Esophagus squamous epithelium (tissue), 4 donors: ENCODE results near the gene SLC24A5.

Source experiments
- POLR2A ChIP-seq, 4 donors: fragments of 450-650 bp; IDR thresholded peaks; one replicate each; pipeline ENCODE4 v1.6.1; 2017; ENCODE audit warnings: antibody characterized with exemption in 4 of 4, mild to moderate bottlenecking in 4 of 4, moderate library complexity in 3 of 4
- TF ChIP-seq, protein P1 (sequence below), 6 experiments: fragments of 450-650 bp in 4 of 6; fragments of 200-600 bp in 2 of 6; sonication (generic) in 2 of 6; IDR thresholded peaks; one replicate each; pipeline ENCODE4 v1.5.1; 2016 to 2019; ENCODE audit warnings: antibody characterized with exemption in 6 of 6, mild to moderate bottlenecking in 4 of 6, moderate library complexity in 4 of 6

DNA sequence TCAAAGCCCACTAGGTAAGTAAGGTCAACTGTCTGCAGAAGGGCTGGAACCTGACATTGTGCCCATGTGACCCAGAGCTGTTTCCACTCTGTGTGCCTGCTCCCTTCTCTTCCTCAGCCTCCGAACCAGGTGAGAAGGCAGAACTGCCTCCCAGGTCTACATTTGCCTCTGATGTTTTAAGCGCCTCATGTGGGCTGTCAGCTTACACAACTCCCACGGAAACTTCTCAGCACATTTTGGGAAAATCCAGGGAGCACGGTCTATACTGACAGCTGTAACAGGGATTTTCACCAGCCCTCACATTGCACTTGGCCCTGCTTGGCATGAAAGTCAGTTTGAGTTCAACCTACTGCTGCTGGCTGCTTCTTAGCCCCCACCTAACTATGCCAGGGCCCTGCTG lies 46.9 kb upstream of the SLC24A5 start:
- no peak for TF ChIP-seq POLR2A (IDR thresholded peaks at IDR 0.05)
- TF ChIP-seq, protein P1, sequence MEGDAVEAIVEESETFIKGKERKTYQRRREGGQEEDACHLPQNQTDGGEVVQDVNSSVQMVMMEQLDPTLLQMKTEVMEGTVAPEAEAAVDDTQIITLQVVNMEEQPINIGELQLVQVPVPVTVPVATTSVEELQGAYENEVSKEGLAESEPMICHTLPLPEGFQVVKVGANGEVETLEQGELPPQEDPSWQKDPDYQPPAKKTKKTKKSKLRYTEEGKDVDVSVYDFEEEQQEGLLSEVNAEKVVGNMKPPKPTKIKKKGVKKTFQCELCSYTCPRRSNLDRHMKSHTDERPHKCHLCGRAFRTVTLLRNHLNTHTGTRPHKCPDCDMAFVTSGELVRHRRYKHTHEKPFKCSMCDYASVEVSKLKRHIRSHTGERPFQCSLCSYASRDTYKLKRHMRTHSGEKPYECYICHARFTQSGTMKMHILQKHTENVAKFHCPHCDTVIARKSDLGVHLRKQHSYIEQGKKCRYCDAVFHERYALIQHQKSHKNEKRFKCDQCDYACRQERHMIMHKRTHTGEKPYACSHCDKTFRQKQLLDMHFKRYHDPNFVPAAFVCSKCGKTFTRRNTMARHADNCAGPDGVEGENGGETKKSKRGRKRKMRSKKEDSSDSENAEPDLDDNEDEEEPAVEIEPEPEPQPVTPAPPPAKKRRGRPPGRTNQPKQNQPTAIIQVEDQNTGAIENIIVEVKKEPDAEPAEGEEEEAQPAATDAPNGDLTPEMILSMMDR (IDR thresholded peaks at IDR 0.05) = no peak
